GM12873 (cell line): ENCODE measurements around the gene CSTF3.

Source experiments
- CTCF ChIP-seq: IDR thresholded peaks from 2 replicates; pipeline ENCODE4 v1.5.1; 2012; ENCODE audit warnings: low read depth, mild to moderate bottlenecking, moderate library complexity, low read length, control low read depth; ENCODE audit not compliant: insufficient read depth; ENCODE audit errors: missing control alignments

CSTF3 gene

GRCh38 chr11:33134276-33134675 is 27.0 kb downstream of the CSTF3 start:
- TF ChIP-seq CTCF: no peak

- TF ChIP-seq CTCF: no peak
Measured at GRCh38 chr11:33133761-33134160, 27.5 kb downstream of the CSTF3 start.

- no peak for TF ChIP-seq CTCF
Measured at GRCh38 chr11:33132510-33132909, 28.8 kb downstream of the CSTF3 start.

GRCh38 chr11:33128739-33129138 is 32.5 kb downstream of the CSTF3 start:
- TF ChIP-seq CTCF: no peak

- no peak for TF ChIP-seq CTCF
Measured at GRCh38 chr11:33125611-33126010, 35.7 kb downstream of the CSTF3 start.

- TF ChIP-seq CTCF: no peak
Measured at GRCh38 chr11:33125025-33125424, 36.3 kb downstream of the CSTF3 start.

GRCh38 chr11:33116535-33116934 is 44.7 kb downstream of the CSTF3 start:
- TF ChIP-seq CTCF: no peak
